Prostate gland (tissue), 2 donors: ENCODE data around the gene HSPG2.

ENCODE experiments used
- CTCF ChIP-seq, 4 experiments: fragments of 200-600 bp in 2 of 4; fragments of 450-650 bp in 2 of 4; sonication (generic) in 2 of 4; IDR thresholded peaks; 1 replicate in 3 of 4; 2 replicates in 1 of 4; pipeline ENCODE4 v1.5.1; 2016 to 2019; ENCODE audit warnings: antibody characterized with exemption in 4 of 4, mild to moderate bottlenecking in 2 of 4, moderate library complexity in 2 of 4
- POLR2A ChIP-seq: fragments of 450-650 bp; IDR thresholded peaks from one replicate; pipeline ENCODE4 v1.6.1; 2016; ENCODE audit warnings: antibody characterized with exemption, mild to moderate bottlenecking
- POLR2AphosphoS5 ChIP-seq: sonication (generic); formaldehyde crosslinking; IDR thresholded peaks from one replicate; pipeline ENCODE4 v1.6.1; 2017; ENCODE audit warnings: antibody characterized with exemption

- TF ChIP-seq CTCF (IDR thresholded peaks at IDR 0.05), result no peak
- TF ChIP-seq POLR2AphosphoS5, result no peak
- peak; percentile 23 for TF ChIP-seq POLR2A
Observed at GRCh38 chr1:21935891-21936365, 1.2 kb downstream of the HSPG2 start.
